AG04449 (cell line): ENCODE measurements around the gene CD72.

ENCODE experiments used
- CTCF ChIA-PET: fragments of 350-600 bp; formaldehyde crosslinking; extraction: SDS; loops from one replicate; lab custom pipeline; 2021; ENCODE audit warnings: antibody characterized with exemption; lab: Yijun Ruan, JAX
- POLR2A ChIA-PET: fragments of 400-600, 350-600 bp; formaldehyde crosslinking; extraction: SDS; loops from one replicate; lab custom pipeline; 2020; ENCODE audit warnings: antibody characterized with exemption, inconsistent platforms; lab: Yijun Ruan, JAX
- DNase-seq: peaks from one replicate; pipeline ENCODE4 v3.0.0-alpha.2; 2010; ENCODE audit warnings: low read depth, low spot score
- H3K4me3 ChIP-seq: 2 replicates; pipeline ENCODE4 v1.5.1; 2011; ENCODE audit warnings: low read depth, mild to moderate bottlenecking, control low read depth, low read length
- CTCF ChIP-seq: IDR thresholded peaks from one replicate; pipeline ENCODE4 v1.5.1; 2011; ENCODE audit warnings: mild to moderate bottlenecking, moderate library complexity, low read length, control low read depth, inconsistent platforms; ENCODE audit not compliant: insufficient read depth; ENCODE audit errors: missing control alignments

Gene CD72

GRCh38 chr9:35664531-35665470, 46.6 kb upstream of the CD72 start, which contains the start of gene ARHGEF39:
ARHGEF39 (minus strand) TSS chr9:35665195; CDS start chr9:35665169, 26 bp downstream.
- POLR2A ChIA-PET = interaction anchor here (0.9 to 3.2 kb wide), 7 partner anchors 13 to 68 kb away, joined by 3 to 23 read pairs (median 6); partner anchors contain the start of genes CREB3, TLN1 and TPM2
- TF ChIP-seq CTCF = peak; percentile 31

GRCh38 chr9:35662437-35662836, 44.2 kb upstream of the CD72 start:
- POLR2A ChIA-PET = interaction anchor here (1.6 to 2.5 kb wide), 2 partner anchors 27 to 32 kb away, joined by 6 to 17 read pairs; partner anchors contain the start of gene TPM2
- no peak for TF ChIP-seq CTCF
- no peak overlapping the region for H3K4me3 ChIP-seq
- CTCF ChIA-PET = interaction anchor here (1.5 to 11.9 kb wide), 12 partner anchors 9 to 150 kb away, joined by 4 to 148 read pairs (median 15); partner anchors contain the start of genes CA9, CREB3, SPAG8 and TLN1
- DNase-seq = no peak

More at GRCh38 chr9:35664531-35665470, 46.6 kb upstream of the CD72 start, which contains the start of gene ARHGEF39:
- CTCF ChIA-PET = interaction anchor here (0.7 to 11.9 kb wide), 13 partner anchors 9 to 358 kb away, joined by 3 to 148 read pairs (median 5); partner anchors contain the start of genes CA9, CREB3 and TLN1
- no peak for DNase-seq
- H3K4me3 ChIP-seq = peak within 1 kb of the TSS; percentile 71

- ChIA-PET CTCF (interaction anchor here (0.7 to 11.9 kb wide), 26 partner anchors 9 to 220 kb away, joined by 3 to 148 read pairs (median 6); partner anchors contain the start of genes CA9, CREB3, GBA2 and HINT2), POLR2A (interaction anchor here (1.6 to 2.5 kb wide), 3 partner anchors 27 to 67 kb away, joined by 6 to 17 read pairs (median 9); partner anchors contain the start of gene TPM2)
- H3K4me3 ChIP-seq = no peak overlapping the region
- TF ChIP-seq CTCF = no peak
- no peak for DNase-seq
Observed at GRCh38 chr9:35661756-35662350, 43.6 kb upstream of the CD72 start.

- ChIA-PET POLR2A (interaction anchor here (1.2 to 2.5 kb wide), 3 partner anchors 28 to 68 kb away, joined by 3 to 17 read pairs (median 9); partner anchors contain the start of gene TPM2), CTCF (interaction anchor here (0.7 to 11.9 kb wide), 30 partner anchors 9 to 221 kb away, joined by 3 to 148 read pairs (median 6); partner anchors contain the start of genes CA9, CREB3, GBA2 and HINT2)
- no peak for DNase-seq
- peak; percentile 52 for TF ChIP-seq CTCF
- H3K4me3 ChIP-seq = no peak overlapping the region
Observed at GRCh38 chr9:35660966-35661415, 42.8 kb upstream of the CD72 start.

- no peak for TF ChIP-seq CTCF
- peak overlapping the region; percentile 97 for H3K4me3 ChIP-seq
- ChIA-PET CTCF (interaction anchor here (0.8 to 11.9 kb wide), 14 partner anchors 8 to 113 kb away, joined by 3 to 148 read pairs (median 4); partner anchors contain the start of genes CA9 and TPM2), POLR2A (interaction anchor here (1.5 to 3.5 kb wide), 4 partner anchors 21 to 170 kb away, joined by 4 to 39 read pairs (median 10); partner anchors contain the start of genes CREB3, RUSC2, TLN1 and TPM2)
- no peak for DNase-seq
Observed at GRCh38 chr9:35659340-35659739, 41.1 kb upstream of the CD72 start.
